ENCODE data around the gene CITED2.

CITED2 gene

GRCh38 chr6:139361211-139361610 lies 13.2 kb downstream of the CITED2 start:
- H3K4me3 ChIP-seq (ENCODE audit: low read depth, low read length), result no peak overlapping the region
- TF ChIP-seq, protein P1, sequence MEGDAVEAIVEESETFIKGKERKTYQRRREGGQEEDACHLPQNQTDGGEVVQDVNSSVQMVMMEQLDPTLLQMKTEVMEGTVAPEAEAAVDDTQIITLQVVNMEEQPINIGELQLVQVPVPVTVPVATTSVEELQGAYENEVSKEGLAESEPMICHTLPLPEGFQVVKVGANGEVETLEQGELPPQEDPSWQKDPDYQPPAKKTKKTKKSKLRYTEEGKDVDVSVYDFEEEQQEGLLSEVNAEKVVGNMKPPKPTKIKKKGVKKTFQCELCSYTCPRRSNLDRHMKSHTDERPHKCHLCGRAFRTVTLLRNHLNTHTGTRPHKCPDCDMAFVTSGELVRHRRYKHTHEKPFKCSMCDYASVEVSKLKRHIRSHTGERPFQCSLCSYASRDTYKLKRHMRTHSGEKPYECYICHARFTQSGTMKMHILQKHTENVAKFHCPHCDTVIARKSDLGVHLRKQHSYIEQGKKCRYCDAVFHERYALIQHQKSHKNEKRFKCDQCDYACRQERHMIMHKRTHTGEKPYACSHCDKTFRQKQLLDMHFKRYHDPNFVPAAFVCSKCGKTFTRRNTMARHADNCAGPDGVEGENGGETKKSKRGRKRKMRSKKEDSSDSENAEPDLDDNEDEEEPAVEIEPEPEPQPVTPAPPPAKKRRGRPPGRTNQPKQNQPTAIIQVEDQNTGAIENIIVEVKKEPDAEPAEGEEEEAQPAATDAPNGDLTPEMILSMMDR (IDR thresholded peaks at IDR 0.05; ENCODE audit: low read depth, low read length), result no peak

GRCh38 chr6:139356924-139357323 lies 17.5 kb downstream of the CITED2 start:
- no peak overlapping the region for H3K4me3 ChIP-seq (ENCODE audit: low read depth, low read length)
- TF ChIP-seq, protein P1 (IDR thresholded peaks at IDR 0.05; ENCODE audit: low read depth, low read length), result no peak

- no peak overlapping the region for H3K4me3 ChIP-seq (ENCODE audit: low read depth, low read length)
- TF ChIP-seq, protein P1 (IDR thresholded peaks at IDR 0.05; ENCODE audit: low read depth, low read length), result no peak
These were observed 18.5 kb downstream of the CITED2 start for GRCh38 chr6:139355777-139356445.

DNA sequence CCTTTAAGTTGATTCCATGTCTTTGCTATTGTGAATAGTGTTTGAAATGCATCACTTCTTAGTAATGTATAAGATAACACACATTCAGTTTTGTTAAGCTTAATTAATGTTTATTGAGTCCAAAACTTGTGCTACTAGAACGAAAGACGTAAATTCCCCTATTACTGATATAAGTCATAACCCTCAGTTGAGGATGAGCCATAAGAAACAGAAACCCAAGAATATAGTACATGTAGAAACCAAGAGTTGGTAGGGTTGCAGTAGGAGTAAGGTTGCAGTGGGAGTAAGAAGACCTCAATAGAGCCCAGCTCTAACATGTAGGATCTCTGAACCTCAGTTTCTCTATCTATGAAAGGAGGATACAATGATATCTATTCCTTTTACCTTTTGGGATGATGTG lies 19.3 kb downstream of the CITED2 start:
- no peak overlapping the region for H3K4me3 ChIP-seq (ENCODE audit: low read depth, low read length)
- TF ChIP-seq, protein P1 (IDR thresholded peaks at IDR 0.05; ENCODE audit: low read depth, low read length), result no peak

DNA sequence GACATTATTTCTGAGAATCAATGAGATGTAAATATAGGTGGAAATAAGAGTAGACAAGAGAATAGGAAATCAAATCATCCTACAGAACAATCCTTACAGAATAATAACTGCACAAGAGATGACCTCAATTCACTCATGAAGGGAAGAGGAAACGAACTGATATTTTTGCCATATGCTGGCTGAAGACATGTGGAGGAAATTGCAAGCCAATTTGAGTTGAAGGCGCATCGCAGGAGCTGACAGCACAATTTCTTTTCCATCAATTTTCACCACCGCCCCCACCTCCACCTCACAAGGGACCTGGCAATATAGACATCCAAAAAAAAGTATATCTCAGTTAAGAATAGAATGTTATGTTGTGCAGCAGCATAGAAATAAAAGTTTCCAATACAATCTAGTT lies 20.3 kb downstream of the CITED2 start:
- TF ChIP-seq, protein P1 (IDR thresholded peaks at IDR 0.05; ENCODE audit: low read depth, low read length), result no peak
- no peak overlapping the region for H3K4me3 ChIP-seq (ENCODE audit: low read depth, low read length)

GRCh38 chr6:139349464-139350020 lies 24.9 kb downstream of the CITED2 start:
- TF ChIP-seq, protein P1 (IDR thresholded peaks at IDR 0.05; ENCODE audit: low read depth, low read length), result no peak
- H3K4me3 ChIP-seq (ENCODE audit: low read depth, low read length), result no peak overlapping the region

DNA sequence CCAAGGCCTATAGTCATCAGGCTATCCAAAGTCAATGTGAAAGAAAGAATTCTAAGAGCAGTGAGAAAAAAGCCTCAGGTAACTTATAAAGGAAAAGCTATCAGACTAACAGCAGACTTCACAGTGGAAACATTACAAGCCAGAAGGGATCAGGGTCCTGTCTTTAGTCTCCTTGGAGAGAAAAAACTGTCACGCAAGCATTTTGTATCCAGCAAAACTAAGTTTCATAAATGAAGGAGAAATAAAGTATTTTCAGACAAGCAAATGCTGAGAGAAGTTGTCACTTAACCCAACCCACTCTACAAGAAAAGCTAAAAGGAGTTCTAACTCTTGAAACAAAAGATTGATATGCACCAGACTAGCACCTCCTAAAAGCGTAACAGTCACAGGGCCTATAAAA lies 28.1 kb downstream of the CITED2 start:
- TF ChIP-seq, protein P1 (IDR thresholded peaks at IDR 0.05; ENCODE audit: low read depth, low read length), result no peak
- no peak overlapping the region for H3K4me3 ChIP-seq (ENCODE audit: low read depth, low read length)
